ENCODE measurements around the gene ARID1B. TPM values are rescaled to one million over a fixed set of nuclear protein-coding genes. Genes with fewer than 3 reads are reported as not detected.

ARID1B gene
- total RNA-seq, 1 experiment from 2014 or later = 35.6 TPM

- H3K9ac ChIP-seq (ENCODE audit: low read length) = no peak overlapping the region
- BruUV-seq (replicated peaks) = no TSS peak
- intact Hi-C loops (cut with micrococcal nuclease) = no loop called here
- H3K27ac ChIP-seq (ENCODE audit: low read depth, low read length) = no peak overlapping the region
- H3K9me3 ChIP-seq (ENCODE audit: control insufficient read depth in 1 of 2, insufficient read depth in 1 of 2, low read depth in 1 of 2, low read length in 2 of 2) = no peaks in the 10 kb centered on the region
- POLR2A ChIA-PET = interaction anchor here (0.7 kb wide), 1 partner anchor 128 kb away, joined by 4 read pairs; no protein-coding TSS in a partner anchor
- no peaks in the 10 kb centered on the region for H3K9me2 ChIP-seq (ENCODE audit: insufficient read depth)
- DNase-seq (ENCODE audit: low read depth, low spot score) (no peak), ATAC-seq (no peak)
- no peak overlapping the region for H2AFZ ChIP-seq (ENCODE audit: low read depth, low read length, poor library complexity, severe bottlenecking)
- H3K4me3 ChIP-seq (replicated peaks in 1 of 2; ENCODE audit: low read depth in 1 of 2, low read length in 2 of 2) = no peak overlapping the region
- CTCF ChIA-PET = interaction anchor here (1.6 kb wide), 1 partner anchor 28 kb away, joined by 3 read pairs; no protein-coding TSS in a partner anchor
- TF ChIP-seq FOSL1 (IDR thresholded peaks at IDR 0.05; ENCODE audit: low read depth) (no peak), POLR2A (IDR thresholded peaks at IDR 0.05; ENCODE audit: borderline replicate concordance, extremely low read depth, insufficient read depth, insufficient read length) (no peak), SP1 (IDR thresholded peaks at IDR 0.05; ENCODE audit: low read depth) (no peak)
- RAD21 ChIA-PET (ENCODE audit: low non-redundant PET in 1 of 2, low total read pairs in 2 of 2, uncharacterized antibody in 2 of 2, unreplicated experiment in 2 of 2) = no interaction called here
- H3K27me3 ChIP-seq (ENCODE audit: insufficient read depth, low read length) = no peaks in the 10 kb centered on the region
- H4K20me1 ChIP-seq (ENCODE audit: insufficient read depth) = peaks cover 5% of the 10 kb centered on the region; the same call in 1 of the 2 replicates
- H3K36me3 ChIP-seq (ENCODE audit: control insufficient read depth in 1 of 2, insufficient read depth in 2 of 2, low read length in 2 of 2) = no peaks in the 10 kb centered on the region
- H3K79me2 ChIP-seq (ENCODE audit: insufficient read depth, low read length) = peaks cover 4% of the 10 kb centered on the region; the same call in 1 of the 2 replicates
- H3K4me1 ChIP-seq (ENCODE audit: control insufficient read depth in 1 of 2, insufficient read depth in 2 of 2, low read length in 2 of 2) = peaks cover 5 to 14% of the 10 kb centered on the region in 2 experiments
- no peak overlapping the region for H3K4me2 ChIP-seq (ENCODE audit: low read length)
Measured at GRCh38 chr6:157017861-157018260, 240.7 kb downstream of the ARID1B start.

- DNase-seq (ENCODE audit: low read depth, low spot score) = no peak
Measured at GRCh38 chr6:157019115-157019641, 242.0 kb downstream of the ARID1B start.

More at GRCh38 chr6:157019115-157019641, 242.0 kb downstream of the ARID1B start:
- TF ChIP-seq EZH2phosphoT487 (IDR thresholded peaks at IDR 0.05; ENCODE audit: borderline replicate concordance) (no peak), REST (IDR thresholded peaks at IDR 0.05; ENCODE audit: low read depth) (no peak), ZFX (IDR thresholded peaks at IDR 0.05) (no peak), JUND (IDR thresholded peaks at IDR 0.05) (no peak), ZNF274 (IDR thresholded peaks at IDR 0.05; ENCODE audit: low read depth, low read length) (no peak), CEBPB (IDR thresholded peaks at IDR 0.05; ENCODE audit: low read depth) (no peak), TCF7L2 (IDR thresholded peaks at IDR 0.05; ENCODE audit: borderline replicate concordance, extremely low read depth, insufficient read depth, insufficient read length) (no peak), FOSL1 (IDR thresholded peaks at IDR 0.05; ENCODE audit: low read depth) (no peak), CTCF (IDR thresholded peaks at IDR 0.05 in 2 of 3, conservative IDR thresholded peaks at IDR 0.05 in 1 of 3; ENCODE audit: borderline replicate concordance in 1 of 3, insufficient read depth in 1 of 3, low read depth in 2 of 3, low read length in 2 of 3) (no peak), SP1 (IDR thresholded peaks at IDR 0.05; ENCODE audit: low read depth) (no peak)
- peaks cover 17% of the 10 kb centered on the region for H3K79me2 ChIP-seq (ENCODE audit: insufficient read depth, low read length)
- peaks cover 5 to 14% of the 10 kb centered on the region in 2 experiments for H3K4me1 ChIP-seq (ENCODE audit: control insufficient read depth in 1 of 2, insufficient read depth in 2 of 2, low read length in 2 of 2)
- no peak overlapping the region for H3K9ac ChIP-seq (ENCODE audit: low read length)
- no peak overlapping the region for H3K27ac ChIP-seq (ENCODE audit: low read depth, low read length)
- ChIA-PET CTCF (no interaction called here), RAD21 (ENCODE audit: low non-redundant PET in 1 of 2, low total read pairs in 2 of 2, uncharacterized antibody in 2 of 2, unreplicated experiment in 2 of 2) (no interaction called here), POLR2A (no interaction called here)
- no peak for ATAC-seq
- no peaks in the 10 kb centered on the region for H3K27me3 ChIP-seq (ENCODE audit: insufficient read depth, low read length)
- no peak overlapping the region for H2AFZ ChIP-seq (ENCODE audit: low read depth, low read length, poor library complexity, severe bottlenecking)
- intact Hi-C loops (cut with micrococcal nuclease) = no loop called here
- BruUV-seq (replicated peaks) = no TSS peak
- H3K4me3 ChIP-seq (replicated peaks in 1 of 2; ENCODE audit: low read depth in 1 of 2, low read length in 2 of 2) = no peak overlapping the region
- no peaks in the 10 kb centered on the region for H3K9me3 ChIP-seq (ENCODE audit: control insufficient read depth in 1 of 2, insufficient read depth in 1 of 2, low read depth in 1 of 2, low read length in 2 of 2)
- H4K20me1 ChIP-seq (ENCODE audit: insufficient read depth) = peaks cover 5% of the 10 kb centered on the region; the same call in 1 of the 2 replicates
- 0 out of 2 replicates have a peak overlapping the region, but pooled peaks have one; percentile 2 for H3K4me2 ChIP-seq (ENCODE audit: low read length)
- no peaks in the 10 kb centered on the region for H3K36me3 ChIP-seq (ENCODE audit: control insufficient read depth in 1 of 2, insufficient read depth in 2 of 2, low read length in 2 of 2)
- no peaks in the 10 kb centered on the region for H3K9me2 ChIP-seq (ENCODE audit: insufficient read depth)
